Inferior parietal cortex (tissue), 1 donor: ENCODE results near the gene FARP2.

Source experiments
- DNase-seq: peaks from one replicate; pipeline ENCODE4 v3.0.0-alpha.2; 2016; ENCODE audit errors: extremely low spot score

Gene FARP2

GRCh38 chr2:241458687-241459086 lies 102.6 kb downstream of the FARP2 start:
- DNase-seq, result no peak

GRCh38 chr2:241459520-241459919 lies 103.4 kb downstream of the FARP2 start:
- DNase-seq, result no peak

GRCh38 chr2:241460631-241461030 lies 104.5 kb downstream of the FARP2 start:
- no peak for DNase-seq

GRCh38 chr2:241461693-241462677 lies 105.9 kb downstream of the FARP2 start:
- no peak for DNase-seq

GRCh38 chr2:241463276-241464135 lies 107.4 kb downstream of the FARP2 start:
- DNase-seq, result no peak

- no peak for DNase-seq
Observed at GRCh38 chr2:241465543-241465942, 109.5 kb downstream of the FARP2 start.

GRCh38 chr2:241466230-241466629 lies 110.1 kb downstream of the FARP2 start:
- no peak for DNase-seq

GRCh38 chr2:241467777-241468475 lies 111.8 kb downstream of the FARP2 start:
- DNase-seq, result no peak

- no peak for DNase-seq
Observed at GRCh38 chr2:241468476-241468781, 112.3 kb downstream of the FARP2 start.

GRCh38 chr2:241469746-241470145 lies 113.7 kb downstream of the FARP2 start:
- DNase-seq, result no peak

- DNase-seq, result no peak
Observed at GRCh38 chr2:241473399-241473798, 117.3 kb downstream of the FARP2 start.

- DNase-seq, result no peak
Observed at GRCh38 chr2:241475267-241475666, 119.2 kb downstream of the FARP2 start.

GRCh38 chr2:241478166-241478565 lies 122.1 kb downstream of the FARP2 start:
- no peak for DNase-seq

GRCh38 chr2:241479026-241479898 lies 123.2 kb downstream of the FARP2 start:
- no peak for DNase-seq

GRCh38 chr2:241481687-241482086 lies 125.6 kb downstream of the FARP2 start:
- DNase-seq, result no peak

GRCh38 chr2:241482126-241482955 lies 126.3 kb downstream of the FARP2 start:
- DNase-seq, result no peak

- no peak for DNase-seq
Observed at GRCh38 chr2:241483305-241483704, 127.2 kb downstream of the FARP2 start.

- no peak for DNase-seq
Observed at GRCh38 chr2:241485172-241485911, 129.3 kb downstream of the FARP2 start.

GRCh38 chr2:241489088-241489487 lies 133.0 kb downstream of the FARP2 start:
- no peak for DNase-seq
